PC-9 (cell line): Measurements from ENCODE around the gene GULP1. TPM values are rescaled to one million over a fixed set of nuclear protein-coding genes. Genes with fewer than 3 reads are reported as not detected.

Experiments
- BruUV-seq: library from RNA; stranded (reverse); fragments of 400-500 nt; replicated peaks from 2 replicates; lab custom pipeline; 2021; lab: Mats Ljungman, UMichigan
- CTCF ChIA-PET: fragments of 300-600 bp; sonication (Branson Sonifier 250); formaldehyde crosslinking; loops from one replicate; lab custom pipeline; 2022; ENCODE audit warnings: antibody characterized with exemption; lab: Charles Lee
- POLR2A ChIA-PET: fragments of 300-600 bp; sonication (Branson Sonifier 250); formaldehyde crosslinking; loops from one replicate; lab custom pipeline; 2022; ENCODE audit warnings: antibody characterized with exemption; ENCODE audit not compliant: unreplicated experiment; lab: Charles Lee
- DNase-seq, 2 experiments: peaks; one replicate each; pipeline versions ENCODE4 v3.0.0 to v3.0.0-alpha.2; 2015 to 2022; ENCODE audit warnings: mixed read lengths in 1 of 2
- H2AFZ ChIP-seq: fragments of 200-600 bp; sonication (generic); 2 replicates; pipeline ENCODE4 v1.8.1; 2017; ENCODE audit warnings: antibody characterized with exemption
- H3F3A ChIP-seq: fragments of 200-600 bp; sonication (generic); 2 replicates; pipeline ENCODE4 v1.8.1; 2017; ENCODE audit warnings: antibody characterized with exemption, mild to moderate bottlenecking, low read depth; ENCODE audit not compliant: insufficient read depth
- H3K27ac ChIP-seq: fragments of 200-600 bp; sonication (generic); 2 replicates; pipeline ENCODE4 v1.6.1; 2016; ENCODE audit warnings: mixed run types
- H3K27me3 ChIP-seq: fragments of 200-600 bp; sonication (generic); 2 replicates; pipeline ENCODE4 v1.6.1; 2016; ENCODE audit warnings: low read depth, mixed run types; ENCODE audit not compliant: insufficient read depth
- H3K36me3 ChIP-seq: fragments of 200-600 bp; sonication (generic); 2 replicates; pipeline ENCODE4 v1.6.1; 2016; ENCODE audit warnings: low read depth, mixed run types
- H3K4me1 ChIP-seq: fragments of 200-600 bp; sonication (generic); replicated peaks from 2 replicates; pipeline ENCODE4 v1.6.1; 2016; ENCODE audit warnings: mixed run types; ENCODE audit not compliant: insufficient read depth
- H3K4me2 ChIP-seq: fragments of 200-600 bp; sonication (generic); 2 replicates; pipeline ENCODE4 v1.6.1; 2017; ENCODE audit warnings: mixed run types
- H3K4me3 ChIP-seq: fragments of 200-600 bp; sonication (generic); 2 replicates; pipeline ENCODE4 v1.6.1; 2016; ENCODE audit warnings: mixed run types
- H3K79me2 ChIP-seq: fragments of 200-600 bp; sonication (generic); 2 replicates; pipeline ENCODE4 v1.6.1; 2017; ENCODE audit warnings: low read depth, mixed run types
- H3K9me2 ChIP-seq: fragments of 200-600 bp; sonication (generic); 2 replicates; pipeline ENCODE4 v1.8.1; 2017; ENCODE audit warnings: mild to moderate bottlenecking; ENCODE audit not compliant: insufficient read depth
- H3K9me3 ChIP-seq: fragments of 200-600 bp; sonication (generic); 2 replicates; pipeline ENCODE4 v1.8.1; 2016; ENCODE audit warnings: low read depth; ENCODE audit not compliant: insufficient read depth
- H4K20me1 ChIP-seq: fragments of 200-600 bp; sonication (generic); 2 replicates; pipeline ENCODE4 v1.8.1; 2017; ENCODE audit not compliant: insufficient read depth
- CTCF ChIP-seq: fragments of 200-600 bp; sonication (generic); conservative IDR thresholded peaks from 2 replicates; pipeline ENCODE4 v1.6.1; 2017; ENCODE audit warnings: mixed run types, antibody characterized with exemption, mild to moderate bottlenecking, moderate library complexity
- EZH2 ChIP-seq: fragments of 200-600 bp; sonication (generic); IDR thresholded peaks from 2 replicates; pipeline ENCODE4 v1.8.0; 2017; ENCODE audit warnings: antibody characterized with exemption, low read depth
- intact Hi-C: fragments of 100-400 bp; cut with micrococcal nuclease; formaldehyde crosslinking; loops from one replicate; pipeline ENCODE4 v1.10.0; 2022; ENCODE audit not compliant: unreplicated experiment
- total RNA-seq: library from RNA; stranded (reverse); gene quantifications from 2 replicates; pipeline ENCODE4 v1.2.3, GENCODE V29; 2021

GULP1 gene
- total RNA-seq, 1 experiment from 2014 or later: 38.0 TPM

- ChIA-PET POLR2A (no interaction called here), CTCF (no interaction called here)
- H3K79me2 ChIP-seq: no peaks in the 10 kb centered on the region
- no peak for TF ChIP-seq EZH2
- no peaks in the 10 kb centered on the region for H3K36me3 ChIP-seq
- H3K27me3 ChIP-seq: no peaks in the 10 kb centered on the region
- no TSS peak for BruUV-seq
- no peak overlapping the region for H2AFZ ChIP-seq
- H3K9me2 ChIP-seq: no peaks in the 10 kb centered on the region
- H3F3A ChIP-seq: no peaks in the 10 kb centered on the region
- no peak overlapping the region for H3K4me2 ChIP-seq
- no peak overlapping the region for H3K27ac ChIP-seq
- DNase-seq: no peak
- H4K20me1 ChIP-seq: no peaks in the 10 kb centered on the region
- no peaks in the 10 kb centered on the region for H3K9me3 ChIP-seq
- intact Hi-C loops: no loop called here
- no peaks in the 10 kb centered on the region for H3K4me1 ChIP-seq
- no peak overlapping the region for H3K4me3 ChIP-seq
Observed at GRCh38 chr2:188435115-188435514, 143.4 kb downstream of the GULP1 start.

GRCh38 chr2:188437537-188437936 lies 145.9 kb downstream of the GULP1 start:
- no peak overlapping the region for H3K4me2 ChIP-seq
- intact Hi-C loops: no loop called here
- H3K36me3 ChIP-seq: no peaks in the 10 kb centered on the region
- no peaks in the 10 kb centered on the region for H3K9me2 ChIP-seq
- no peak overlapping the region for H3K27ac ChIP-seq
- no peaks in the 10 kb centered on the region for H3F3A ChIP-seq
- H4K20me1 ChIP-seq: no peaks in the 10 kb centered on the region
- no peak overlapping the region for H2AFZ ChIP-seq
- H3K27me3 ChIP-seq: no peaks in the 10 kb centered on the region
- no peaks in the 10 kb centered on the region for H3K9me3 ChIP-seq
- TF ChIP-seq CTCF (no peak), EZH2 (no peak)
- H3K4me1 ChIP-seq: no peaks in the 10 kb centered on the region
- H3K4me3 ChIP-seq: no peak overlapping the region
- DNase-seq: no peak
- POLR2A ChIA-PET: no interaction called here
- CTCF ChIA-PET: no interaction called here
- no peaks in the 10 kb centered on the region for H3K79me2 ChIP-seq
- BruUV-seq: no TSS peak

GRCh38 chr2:188439986-188440385 lies 148.3 kb downstream of the GULP1 start:
- DNase-seq: no peak
- ChIA-PET POLR2A (interaction anchor here (0.5 kb wide), 1 partner anchor 458 kb away, joined by 7 read pairs; no protein-coding TSS in a partner anchor), CTCF (no interaction called here)
- Histone ChIP-seq H3K27me3 (no peaks in the 10 kb centered on the region), H3K27ac (no peak overlapping the region), H2AFZ (no peak overlapping the region), H3F3A (no peaks in the 10 kb centered on the region), H3K79me2 (no peaks in the 10 kb centered on the region), H3K4me3 (no peak overlapping the region), H3K9me2 (no peaks in the 10 kb centered on the region), H3K36me3 (no peaks in the 10 kb centered on the region), H4K20me1 (no peaks in the 10 kb centered on the region), H3K9me3 (no peaks in the 10 kb centered on the region), H3K4me1 (no peaks in the 10 kb centered on the region), H3K4me2 (no peak overlapping the region)
- TF ChIP-seq EZH2 (no peak), CTCF (no peak)
- no TSS peak for BruUV-seq
- intact Hi-C loops: no loop called here

- intact Hi-C loops: no loop called here
- no peak overlapping the region for H3K4me3 ChIP-seq
- H3F3A ChIP-seq: no peaks in the 10 kb centered on the region
- no peaks in the 10 kb centered on the region for H4K20me1 ChIP-seq
- ChIA-PET POLR2A (no interaction called here), CTCF (no interaction called here)
- DNase-seq: no peak
- H3K27ac ChIP-seq: no peak overlapping the region
- no TSS peak for BruUV-seq
- H3K4me1 ChIP-seq: no peaks in the 10 kb centered on the region
- H3K9me2 ChIP-seq: no peaks in the 10 kb centered on the region
- no peak overlapping the region for H2AFZ ChIP-seq
- no peaks in the 10 kb centered on the region for H3K9me3 ChIP-seq
- H3K36me3 ChIP-seq: no peaks in the 10 kb centered on the region
- no peak for TF ChIP-seq EZH2
- no peak for TF ChIP-seq CTCF
- H3K79me2 ChIP-seq: no peaks in the 10 kb centered on the region
- no peaks in the 10 kb centered on the region for H3K27me3 ChIP-seq
- no peak overlapping the region for H3K4me2 ChIP-seq
Observed at GRCh38 chr2:188440849-188441248, 149.2 kb downstream of the GULP1 start.
